CD14-positive monocyte (primary cell): Measurements from ENCODE around the gene IGFBP7. TPM values are rescaled to one million over a fixed set of nuclear protein-coding genes. Genes with fewer than 3 reads are reported as not detected.
A peak's percentile ranks its signal among the peaks of the same experiment; 100 is the strongest.

ENCODE experiments used
- DNase-seq, 3 donors: peaks; one replicate each; pipeline ENCODE4 v3.0.0-alpha.2; 2011 to 2022
- H2AFZ ChIP-seq: 2 replicates; pipeline ENCODE4 v1.6.0; 2012; ENCODE audit warnings: mild to moderate bottlenecking, low read depth, low read length, inconsistent platforms; ENCODE audit not compliant: insufficient read depth, poor library complexity, severe bottlenecking
- H3K27ac ChIP-seq, 2 donors: 1 replicate in 1 of 2; 2 replicates in 1 of 2; pipeline ENCODE4 v1.5.1; 2012 to 2013; ENCODE audit warnings: low read length in 2 of 2, control low read depth in 1 of 2, inconsistent platforms in 1 of 2, low read depth in 1 of 2, mild to moderate bottlenecking in 1 of 2
- H3K27me3 ChIP-seq, 2 donors: one replicate each; pipeline versions ENCODE4 v1.6.0 to v1.6.1; 2011 to 2013; ENCODE audit warnings: low read length in 2 of 2; ENCODE audit not compliant: control insufficient read depth in 2 of 2, insufficient read depth in 2 of 2
- H3K36me3 ChIP-seq, 2 donors: replicated peaks in 1 of 2; 1 replicate in 1 of 2; 2 replicates in 1 of 2; pipeline versions ENCODE4 v1.5.1 to v1.6.1; 2012 to 2013; ENCODE audit warnings: low read length in 2 of 2, control low read depth in 1 of 2, inconsistent platforms in 1 of 2, mild to moderate bottlenecking in 1 of 2; ENCODE audit not compliant: insufficient read depth in 2 of 2, control insufficient read depth in 1 of 2
- H3K4me1 ChIP-seq, 2 donors: 1 replicate in 1 of 2; 2 replicates in 1 of 2; pipeline versions ENCODE4 v1.5.1 to v1.6.1; 2012 to 2013; ENCODE audit warnings: low read length in 2 of 2, control low read depth in 1 of 2, inconsistent platforms in 1 of 2, mild to moderate bottlenecking in 1 of 2, moderate library complexity in 1 of 2; ENCODE audit not compliant: insufficient read depth in 2 of 2, control insufficient read depth in 1 of 2
- H3K4me2 ChIP-seq: replicated peaks from 2 replicates; pipeline ENCODE3; 2012; ENCODE audit warnings: low read length, moderate library complexity, mild to moderate bottlenecking; ENCODE audit not compliant: poor library complexity, severe bottlenecking; ENCODE audit errors: extremely low read depth
- H3K4me3 ChIP-seq, 3 experiments: fragments of 200-600 bp in 1 of 3; sonication (generic) in 1 of 3; replicated peaks in 1 of 3; 1 replicate in 2 of 3; 2 replicates in 1 of 3; pipeline ENCODE4 v1.5.1; 2011 to 2013; ENCODE audit warnings: low read length in 3 of 3, mild to moderate bottlenecking in 3 of 3, control low read depth in 2 of 3, low read depth in 2 of 3, inconsistent platforms in 1 of 3, moderate library complexity in 1 of 3
- H3K79me2 ChIP-seq: 2 replicates; pipeline ENCODE4 v1.6.0; 2012; ENCODE audit warnings: mild to moderate bottlenecking, control low read depth, inconsistent platforms, low read length, moderate library complexity; ENCODE audit not compliant: insufficient read depth
- H3K9ac ChIP-seq: 2 replicates; pipeline ENCODE4 v1.6.0; 2017; ENCODE audit warnings: low read length, mild to moderate bottlenecking; ENCODE audit not compliant: insufficient read depth, poor library complexity, severe bottlenecking
- H3K9me3 ChIP-seq, 2 donors: replicated peaks in 1 of 2; 1 replicate in 1 of 2; 2 replicates in 1 of 2; pipeline versions ENCODE4 v1.5.1 to v1.6.1; 2012 to 2013; ENCODE audit warnings: low read length in 2 of 2, control low read depth in 1 of 2; ENCODE audit not compliant: control insufficient read depth in 1 of 2, insufficient read depth in 1 of 2
- H4K20me1 ChIP-seq: 2 replicates; pipeline ENCODE4 v1.6.0; 2012; ENCODE audit warnings: mild to moderate bottlenecking, low read length, control low read depth, moderate library complexity; ENCODE audit not compliant: insufficient read depth
- H3K27ac Mint-ChIP-seq, 7 donors: one replicate each; pipeline ENCODE4 v1.8.0; 2020; ENCODE audit warnings: mild to moderate bottlenecking in 7 of 7, mixed read lengths in 7 of 7, moderate library complexity in 6 of 7, inconsistent platforms in 2 of 7
- H3K27me3 Mint-ChIP-seq, 3 donors: one replicate each; pipeline ENCODE4 v1.8.0; 2021 to 2022; ENCODE audit warnings: low read depth in 3 of 3, mild to moderate bottlenecking in 3 of 3, mixed read lengths in 3 of 3, moderate library complexity in 3 of 3, inconsistent platforms in 1 of 3
- H3K36me3 Mint-ChIP-seq, 2 donors: one replicate each; pipeline ENCODE4 v1.8.0; 2020; ENCODE audit warnings: mixed read lengths in 2 of 2, inconsistent platforms in 1 of 2, mild to moderate bottlenecking in 1 of 2
- H3K4me1 Mint-ChIP-seq: one replicate; pipeline ENCODE4 v1.8.0; 2020; ENCODE audit warnings: mild to moderate bottlenecking, mixed read lengths
- H3K4me3 Mint-ChIP-seq, 2 donors: one replicate each; pipeline ENCODE4 v1.8.0; 2020; ENCODE audit warnings: mild to moderate bottlenecking in 2 of 2, mixed read lengths in 2 of 2, moderate library complexity in 1 of 2
- H3K9me3 Mint-ChIP-seq, 7 donors: one replicate each; pipeline ENCODE4 v1.8.0; 2020 to 2022; ENCODE audit warnings: mixed read lengths in 7 of 7, mild to moderate bottlenecking in 6 of 7, moderate library complexity in 6 of 7, inconsistent platforms in 2 of 7
- CTCF ChIP-seq: fragments of 200-600 bp; IDR thresholded peaks from one replicate; pipeline ENCODE4 v1.8.0; 2022; ENCODE audit warnings: antibody characterized with exemption, mild to moderate bottlenecking
- WGBS: methylation state at CpG from one replicate; pipeline ENCODE4 v1.1.5; 2013; ENCODE audit warnings: missing lambda C conversion rate; ENCODE audit not compliant: insufficient coverage; 5-methylcytosine and 5-hydroxymethylcytosine counted together
- intact Hi-C, 2 donors: fragments of 100-400 bp; cut with micrococcal nuclease; formaldehyde crosslinking; loops; one replicate each; pipeline versions ENCODE4 v1.15.0 to v1.15.1; 2023
- polyA plus RNA-seq, 3 donors: library from polyadenylated mRNA; depleted of rRNA in 1 of 3; unstranded in 2 of 3; stranded (reverse) in 1 of 3; fragments of 300-500 nt in 2 of 3; fragments of >200 nt in 1 of 3; fragmentation: Illumina TruSeq in 2 of 3; gene quantifications; 1 replicate in 2 of 3; 2 replicates in 1 of 3; pipeline ENCODE4 v1.2.3, GENCODE V29; 2012 to 2021

The IGFBP7 gene
- polyA plus RNA-seq, 3 donors: 23.1 to 53.1 (median 46.9) TPM

- H3K36me3 ChIP-seq: no peaks in the 10 kb centered on the region
- no peaks in the 10 kb centered on the region for H3K27me3 ChIP-seq
- no peak overlapping the region for H3K9ac ChIP-seq
- H3K79me2 ChIP-seq: no peaks in the 10 kb centered on the region
- H3K27ac ChIP-seq: no peak overlapping the region
- H3K4me3 Mint-ChIP-seq: no peak overlapping the region
- H3K4me1 Mint-ChIP-seq: peaks cover 17% of the 10 kb centered on the region
- no peak overlapping the region for H3K4me3 ChIP-seq
- DNase-seq: no peak
- H4K20me1 ChIP-seq: no peaks in the 10 kb centered on the region
- WGBS: 76% methylated on average over 5 of the region's 8 CpGs
- TF ChIP-seq CTCF: no peak
- peak overlapping the region; percentile 44 for H2AFZ ChIP-seq
- peak overlapping the region in 1 of 7 donors; percentile 40 for H3K27ac Mint-ChIP-seq
- no peak overlapping the region for H3K4me2 ChIP-seq
- H3K36me3 Mint-ChIP-seq: no peaks in the 10 kb centered on the region
- H3K4me1 ChIP-seq: peaks cover 0 to 9% of the 10 kb centered on the region in 2 donors
- peaks cover 0 to 4% (median 2%) of the 10 kb centered on the region in 7 donors for H3K9me3 Mint-ChIP-seq
- no peaks in the 10 kb centered on the region for H3K9me3 ChIP-seq
- H3K27me3 Mint-ChIP-seq: peaks cover 0 to 3% (median 0%) of the 10 kb centered on the region in 3 donors
- intact Hi-C loops: no loop called here
These were observed 9.0 kb upstream of the IGFBP7 start for GRCh38 chr4:57119054-57119651.

GRCh38 chr4:57117491-57117890 is 7.3 kb upstream of the IGFBP7 start:
- Histone ChIP-seq H3K4me3 (no peak overlapping the region), H3K4me2 (no peak overlapping the region), H3K4me1 (peaks cover 6 to 16% of the 10 kb centered on the region in 2 donors), H3K36me3 (no peaks in the 10 kb centered on the region), H3K9ac (no peak overlapping the region), H3K27ac (no peak overlapping the region), H3K79me2 (no peaks in the 10 kb centered on the region), H3K9me3 (no peaks in the 10 kb centered on the region), H4K20me1 (no peaks in the 10 kb centered on the region), H3K27me3 (no peaks in the 10 kb centered on the region), H2AFZ (no peak overlapping the region)
- no peak for TF ChIP-seq CTCF
- Mint-ChIP-seq H3K27me3 (peaks cover 0 to 3% (median 0%) of the 10 kb centered on the region in 3 donors), H3K27ac (no peak overlapping the region), H3K4me1 (peaks cover 25% of the 10 kb centered on the region), H3K4me3 (no peak overlapping the region), H3K36me3 (no peaks in the 10 kb centered on the region), H3K9me3 (peaks cover 0 to 2% (median 0%) of the 10 kb centered on the region in 7 donors)
- WGBS: no CpG with 5 or more reads among the region's 2 CpGs
- intact Hi-C loops: no loop called here
- peak; percentile 2 to 13 (median 10) for DNase-seq
